Measurements from ENCODE around the gene SEC22A.
"Not testable (repeated sequence)": the region's sequence is repeated elsewhere in the genome, so short reads cannot be mapped to it uniquely, and the experiment has no call there.

The SEC22A gene

GRCh38 chr3:123236902-123237301 lies 35.2 kb downstream of the SEC22A start:
- Histone ChIP-seq H3K27me3 (ENCODE audit: low read depth, low read length) (no peaks in the 10 kb centered on the region), H3K4me3 (ENCODE audit: low read depth in 1 of 2, low read length in 2 of 2) (no peak overlapping the region), H3K27ac (ENCODE audit: low read length) (no peak overlapping the region), H3K9me3 (ENCODE audit: control insufficient read depth in 1 of 2, low read length in 2 of 2) (no peaks in the 10 kb centered on the region), H3K4me1 (ENCODE audit: control insufficient read depth in 1 of 2, insufficient read depth in 2 of 2, low read length in 2 of 2) (no peaks in the 10 kb centered on the region), H3K36me3 (ENCODE audit: control insufficient read depth in 1 of 2, insufficient read depth in 2 of 2, low read length in 2 of 2) (peaks cover 10 to 16% of the 10 kb centered on the region in 2 donors)

DNA sequence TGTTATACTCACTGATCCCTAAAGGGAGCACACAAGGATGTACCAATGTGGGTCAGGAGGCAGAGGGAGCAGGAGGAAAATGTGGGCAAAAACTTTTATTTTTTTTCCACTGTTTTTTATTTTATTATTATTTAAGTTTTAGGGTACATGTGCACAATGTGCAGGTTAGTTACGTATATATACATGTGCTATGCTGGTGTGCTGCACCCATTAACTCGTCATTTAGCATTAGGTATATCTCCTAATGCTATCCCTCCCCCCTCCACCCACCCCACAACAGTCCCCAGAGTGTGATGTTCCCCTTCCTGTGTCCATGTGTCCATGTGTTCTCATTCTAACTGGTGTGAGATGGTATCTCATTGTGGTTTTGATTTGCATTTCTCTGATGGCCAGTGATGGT lies 37.4 kb downstream of the SEC22A start:
- not testable (repeated sequence) for H3K4me3 ChIP-seq (ENCODE audit: low read depth in 1 of 2, low read length in 2 of 2); H3K4me1 ChIP-seq (ENCODE audit: control insufficient read depth in 1 of 2, insufficient read depth in 2 of 2, low read length in 2 of 2); H3K9me3 ChIP-seq (ENCODE audit: control insufficient read depth in 1 of 2, low read length in 2 of 2); H3K27me3 ChIP-seq (ENCODE audit: low read depth, low read length); H3K27ac ChIP-seq (ENCODE audit: low read length)
- H3K36me3 ChIP-seq (ENCODE audit: control insufficient read depth in 1 of 2, insufficient read depth in 2 of 2, low read length in 2 of 2) = peaks cover 10 to 16% of the 10 kb centered on the region in 2 donors

- Histone ChIP-seq H3K4me1 (ENCODE audit: control insufficient read depth in 1 of 2, insufficient read depth in 2 of 2, low read length in 2 of 2) (no peaks in the 10 kb centered on the region), H3K27me3 (ENCODE audit: low read depth, low read length) (no peaks in the 10 kb centered on the region), H3K36me3 (ENCODE audit: control insufficient read depth in 1 of 2, insufficient read depth in 2 of 2, low read length in 2 of 2) (peaks cover 10 to 16% of the 10 kb centered on the region in 2 donors), H3K4me3 (ENCODE audit: low read depth in 1 of 2, low read length in 2 of 2) (no peak overlapping the region), H3K9me3 (ENCODE audit: control insufficient read depth in 1 of 2, low read length in 2 of 2) (no peaks in the 10 kb centered on the region), H3K27ac (ENCODE audit: low read length) (no peak overlapping the region)
Observed at GRCh38 chr3:123239756-123240155, 38.0 kb downstream of the SEC22A start.

DNA sequence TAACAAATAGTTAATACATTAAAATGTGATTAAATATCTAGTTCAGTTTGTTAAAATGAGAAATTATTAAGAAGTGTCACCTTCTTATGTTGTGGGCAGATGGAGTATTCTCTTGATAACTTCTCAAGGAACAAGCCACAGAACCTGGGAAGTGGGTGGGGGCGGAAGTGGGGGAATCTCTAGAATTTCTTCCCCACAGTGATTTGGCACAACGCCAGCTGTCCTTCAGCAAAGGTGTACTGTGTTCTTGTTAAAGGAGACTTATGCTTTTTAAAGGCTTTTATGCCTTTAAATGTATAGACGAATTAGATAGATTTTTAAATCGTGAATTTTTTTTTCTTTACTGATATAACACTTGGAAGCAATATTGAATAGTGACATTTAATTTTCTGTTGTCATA lies 42.4 kb downstream of the SEC22A start:
- Histone ChIP-seq H3K27me3 (ENCODE audit: low read depth, low read length) (no peaks in the 10 kb centered on the region), H3K9me3 (ENCODE audit: control insufficient read depth in 1 of 2, low read length in 2 of 2) (no peaks in the 10 kb centered on the region), H3K4me1 (ENCODE audit: control insufficient read depth in 1 of 2, insufficient read depth in 2 of 2, low read length in 2 of 2) (peaks cover 0 to 15% of the 10 kb centered on the region in 2 donors), H3K4me3 (ENCODE audit: low read depth in 1 of 2, low read length in 2 of 2) (no peak overlapping the region), H3K27ac (ENCODE audit: low read length) (no peak overlapping the region), H3K36me3 (ENCODE audit: control insufficient read depth in 1 of 2, insufficient read depth in 2 of 2, low read length in 2 of 2) (peaks cover 21% of the 10 kb centered on the region in 2 donors)

GRCh38 chr3:123246866-123247265 lies 45.1 kb downstream of the SEC22A start:
- H3K27me3 ChIP-seq (ENCODE audit: low read depth, low read length) = no peaks in the 10 kb centered on the region
- no peak overlapping the region for H3K27ac ChIP-seq (ENCODE audit: low read length)
- H3K4me3 ChIP-seq (ENCODE audit: low read depth in 1 of 2, low read length in 2 of 2) = no peak overlapping the region
- H3K36me3 ChIP-seq (ENCODE audit: control insufficient read depth in 1 of 2, insufficient read depth in 2 of 2, low read length in 2 of 2) = peaks cover 14 to 17% of the 10 kb centered on the region in 2 donors
- no peaks in the 10 kb centered on the region for H3K9me3 ChIP-seq (ENCODE audit: control insufficient read depth in 1 of 2, low read length in 2 of 2)
- H3K4me1 ChIP-seq (ENCODE audit: control insufficient read depth in 1 of 2, insufficient read depth in 2 of 2, low read length in 2 of 2) = peaks cover 0 to 15% of the 10 kb centered on the region in 2 donors

DNA sequence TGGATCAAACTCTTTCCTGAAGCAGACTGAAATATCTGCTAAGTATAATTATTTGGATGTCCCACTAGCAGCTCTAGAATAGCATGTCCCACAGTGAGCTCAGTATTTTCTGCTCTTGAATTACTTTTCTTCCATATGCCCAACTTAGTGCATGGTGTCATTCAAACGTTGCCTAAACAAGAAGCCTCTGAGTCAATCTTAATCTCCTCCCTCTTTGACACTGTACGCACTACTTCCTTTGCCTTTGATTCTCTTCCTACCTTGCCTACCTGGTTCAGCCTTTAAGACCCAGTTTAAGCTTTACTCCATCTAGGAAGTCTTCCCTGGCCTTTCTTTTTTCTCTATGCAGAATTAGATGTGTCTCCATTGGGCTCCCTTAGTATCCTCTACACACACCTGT lies 54.5 kb downstream of the SEC22A start:
- H3K27me3 ChIP-seq (ENCODE audit: low read depth, low read length) = no peaks in the 10 kb centered on the region
- no peak overlapping the region for H3K27ac ChIP-seq (ENCODE audit: low read length)
- H3K4me3 ChIP-seq (ENCODE audit: low read depth in 1 of 2, low read length in 2 of 2) = no peak overlapping the region
- peaks cover 6 to 8% of the 10 kb centered on the region in 2 donors for H3K36me3 ChIP-seq (ENCODE audit: control insufficient read depth in 1 of 2, insufficient read depth in 2 of 2, low read length in 2 of 2)
- no peaks in the 10 kb centered on the region for H3K9me3 ChIP-seq (ENCODE audit: control insufficient read depth in 1 of 2, low read length in 2 of 2)
- H3K4me1 ChIP-seq (ENCODE audit: control insufficient read depth in 1 of 2, insufficient read depth in 2 of 2, low read length in 2 of 2) = no peaks in the 10 kb centered on the region

GRCh38 chr3:123258359-123258758 lies 56.6 kb downstream of the SEC22A start:
- Histone ChIP-seq H3K36me3 (ENCODE audit: control insufficient read depth in 1 of 2, insufficient read depth in 2 of 2, low read length in 2 of 2) (peaks cover 0 to 4% of the 10 kb centered on the region in 2 donors), H3K4me1 (ENCODE audit: control insufficient read depth in 1 of 2, insufficient read depth in 2 of 2, low read length in 2 of 2) (no peaks in the 10 kb centered on the region), H3K4me3 (ENCODE audit: low read depth in 1 of 2, low read length in 2 of 2) (no peak overlapping the region), H3K27me3 (ENCODE audit: low read depth, low read length) (no peaks in the 10 kb centered on the region), H3K9me3 (ENCODE audit: control insufficient read depth in 1 of 2, low read length in 2 of 2) (no peaks in the 10 kb centered on the region), H3K27ac (ENCODE audit: low read length) (no peak overlapping the region)

GRCh38 chr3:123258811-123259420 lies 57.2 kb downstream of the SEC22A start:
- Histone ChIP-seq H3K4me1 (ENCODE audit: control insufficient read depth in 1 of 2, insufficient read depth in 2 of 2, low read length in 2 of 2) (no peaks in the 10 kb centered on the region), H3K36me3 (ENCODE audit: control insufficient read depth in 1 of 2, insufficient read depth in 2 of 2, low read length in 2 of 2) (peaks cover 0 to 4% of the 10 kb centered on the region in 2 donors), H3K9me3 (ENCODE audit: control insufficient read depth in 1 of 2, low read length in 2 of 2) (no peaks in the 10 kb centered on the region), H3K27ac (ENCODE audit: low read length) (no peak overlapping the region), H3K27me3 (ENCODE audit: low read depth, low read length) (no peaks in the 10 kb centered on the region), H3K4me3 (ENCODE audit: low read depth in 1 of 2, low read length in 2 of 2) (no peak overlapping the region)

GRCh38 chr3:123261666-123262065 lies 59.9 kb downstream of the SEC22A start:
- peaks cover 0 to 14% of the 10 kb centered on the region in 2 donors for H3K36me3 ChIP-seq (ENCODE audit: control insufficient read depth in 1 of 2, insufficient read depth in 2 of 2, low read length in 2 of 2)
- no peak overlapping the region for H3K4me3 ChIP-seq (ENCODE audit: low read depth in 1 of 2, low read length in 2 of 2)

GRCh38 chr3:123262226-123262625 lies 60.5 kb downstream of the SEC22A start:
- Histone ChIP-seq H3K27ac (ENCODE audit: low read length) (no peak overlapping the region), H3K9me3 (ENCODE audit: control insufficient read depth in 1 of 2, low read length in 2 of 2) (no peaks in the 10 kb centered on the region), H3K4me1 (ENCODE audit: control insufficient read depth in 1 of 2, insufficient read depth in 2 of 2, low read length in 2 of 2) (no peaks in the 10 kb centered on the region), H3K4me3 (ENCODE audit: low read depth in 1 of 2, low read length in 2 of 2) (no peak overlapping the region), H3K36me3 (ENCODE audit: control insufficient read depth in 1 of 2, insufficient read depth in 2 of 2, low read length in 2 of 2) (peaks cover 0 to 14% of the 10 kb centered on the region in 2 donors), H3K27me3 (ENCODE audit: low read depth, low read length) (no peaks in the 10 kb centered on the region)

More at GRCh38 chr3:123261666-123262065, 59.9 kb downstream of the SEC22A start:
- Histone ChIP-seq H3K9me3 (ENCODE audit: control insufficient read depth in 1 of 2, low read length in 2 of 2) (no peaks in the 10 kb centered on the region), H3K27me3 (ENCODE audit: low read depth, low read length) (no peaks in the 10 kb centered on the region), H3K4me1 (ENCODE audit: control insufficient read depth in 1 of 2, insufficient read depth in 2 of 2, low read length in 2 of 2) (no peaks in the 10 kb centered on the region), H3K27ac (ENCODE audit: low read length) (no peak overlapping the region)

GRCh38 chr3:123262868-123263267 lies 61.1 kb downstream of the SEC22A start:
- Histone ChIP-seq H3K4me1 (ENCODE audit: control insufficient read depth in 1 of 2, insufficient read depth in 2 of 2, low read length in 2 of 2) (no peaks in the 10 kb centered on the region), H3K27ac (ENCODE audit: low read length) (no peak overlapping the region), H3K27me3 (ENCODE audit: low read depth, low read length) (no peaks in the 10 kb centered on the region), H3K4me3 (ENCODE audit: low read depth in 1 of 2, low read length in 2 of 2) (no peak overlapping the region), H3K9me3 (ENCODE audit: control insufficient read depth in 1 of 2, low read length in 2 of 2) (no peaks in the 10 kb centered on the region), H3K36me3 (ENCODE audit: control insufficient read depth in 1 of 2, insufficient read depth in 2 of 2, low read length in 2 of 2) (peaks cover 0 to 14% of the 10 kb centered on the region in 2 donors)

DNA sequence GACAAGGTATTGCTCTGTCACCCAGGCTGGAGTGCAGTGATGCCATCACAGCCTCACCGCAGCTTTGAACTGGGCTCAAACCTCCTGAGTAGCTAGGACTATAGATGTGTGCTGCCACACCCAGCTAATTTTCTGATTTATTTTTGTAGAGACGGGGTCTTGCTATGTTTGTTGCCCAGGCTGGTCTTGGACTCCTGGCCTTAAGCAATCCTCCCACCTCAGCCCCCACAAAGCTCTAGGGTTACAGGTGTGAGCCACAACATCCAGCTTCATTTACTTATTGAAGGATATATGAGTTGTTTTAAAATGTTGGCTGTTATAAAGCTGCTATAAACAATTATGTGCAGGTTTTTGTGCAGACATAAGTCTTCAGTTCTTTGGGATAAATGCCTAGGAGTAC lies 62.2 kb downstream of the SEC22A start:
- Histone ChIP-seq H3K4me1 (ENCODE audit: control insufficient read depth in 1 of 2, insufficient read depth in 2 of 2, low read length in 2 of 2) (no peaks in the 10 kb centered on the region), H3K9me3 (ENCODE audit: control insufficient read depth in 1 of 2, low read length in 2 of 2) (no peaks in the 10 kb centered on the region), H3K36me3 (ENCODE audit: control insufficient read depth in 1 of 2, insufficient read depth in 2 of 2, low read length in 2 of 2) (peaks cover 0 to 14% of the 10 kb centered on the region in 2 donors), H3K27ac (ENCODE audit: low read length) (no peak overlapping the region), H3K4me3 (ENCODE audit: low read depth in 1 of 2, low read length in 2 of 2) (no peak overlapping the region), H3K27me3 (ENCODE audit: low read depth, low read length) (no peaks in the 10 kb centered on the region)

Measured in muscle layer of duodenum (tissue), 2 donors.